GM23338 (cell line): ENCODE data around the gene DOCK4.

Source experiments
- CREB1 ChIP-seq: fragments of 250-450 bp; sonication (Bioruptor Pico); IDR thresholded peaks from 2 replicates; pipeline ENCODE4 v1.5.0; 2020; ENCODE audit warnings: low read depth, mild to moderate bottlenecking, moderate library complexity
- CTCF ChIP-seq, 2 experiments: fragments of 200-600 bp in 1 of 2; sonication (generic) in 1 of 2; conservative IDR thresholded peaks; 2 replicates each; pipeline versions ENCODE4 v1.5.1 to v1.6.1; 2016 to 2017; ENCODE audit warnings: antibody characterized with exemption in 2 of 2, low read depth in 2 of 2, mild to moderate bottlenecking in 2 of 2, moderate library complexity in 1 of 2
- JUNB ChIP-seq: IDR thresholded peaks from one replicate; pipeline ENCODE4 v1.6.1; 2016; ENCODE audit warnings: antibody characterized with exemption; ENCODE audit not compliant: unreplicated experiment
- POLR2AphosphoS5 ChIP-seq: IDR thresholded peaks from 2 replicates; pipeline ENCODE4 v1.6.1; 2016; ENCODE audit warnings: antibody characterized with exemption, low read depth

- TF ChIP-seq POLR2AphosphoS5 (no peak), CTCF (conservative IDR thresholded peaks at IDR 0.05; ENCODE audit: low read depth in 2 of 2) (no peak), JUNB (no peak), CREB1 (no peak)
Observed at GRCh38 chr7:112105584-112106530, 100.3 kb downstream of the DOCK4 start.
